ENCODE results near the gene SLC18A3. TPM values are rescaled to one million over a fixed set of nuclear protein-coding genes. Genes with fewer than 3 reads are reported as not detected.

Gene SLC18A3
- polyA plus RNA-seq, 1 donor (not counting 4 experiments of a cell fraction or from before 2014, with no cell fraction given): not detected

- H3K79me2 ChIP-seq (ENCODE audit: control insufficient read depth, insufficient read depth, low read length): no peaks in the 10 kb centered on the region
- H3K9ac ChIP-seq (ENCODE audit: control insufficient read depth, extremely low read depth, insufficient read depth, low read length): no peak overlapping the region
- H4K20me1 ChIP-seq (ENCODE audit: control insufficient read depth, extremely low read depth, insufficient read depth, low read length): no peaks in the 10 kb centered on the region
- no peak overlapping the region for H3K4me3 ChIP-seq (ENCODE audit: control insufficient read depth in 2 of 3, extremely low read depth in 1 of 3, insufficient read depth in 2 of 3, low read depth in 1 of 3, low read length in 3 of 3)
- no peak overlapping the region for H3K27ac ChIP-seq (ENCODE audit: control insufficient read depth, insufficient read depth, low read length)
- H3K4me1 ChIP-seq (ENCODE audit: control insufficient read depth, extremely low read depth, insufficient read depth, low read length): peaks cover 7% of the 10 kb centered on the region
- no peak overlapping the region for H3K4me2 ChIP-seq (ENCODE audit: control insufficient read depth, extremely low read depth, insufficient read depth, low read depth, low read length)
- TF ChIP-seq EZH2 (IDR thresholded peaks at IDR 0.05; ENCODE audit: low read length) (no peak), CTCF (optimal IDR thresholded peaks at IDR 0.05 in 1 of 3, IDR thresholded peaks at IDR 0.05 in 1 of 3, conservative IDR thresholded peaks at IDR 0.05 in 1 of 3; ENCODE audit: extremely low read depth in 1 of 3, insufficient read depth in 2 of 3, low read length in 3 of 3) (peak in 1 of 3 experiments; percentile 2)
- no peaks in the 10 kb centered on the region for H3K36me3 ChIP-seq (ENCODE audit: control insufficient read depth in 2 of 2, extremely low read depth in 1 of 2, insufficient read depth in 2 of 2, low read length in 2 of 2)
- dilution Hi-C loops (cut with MboI; ENCODE audit: extremely low pct_ligation_motif_present, low sequenced_read_pairs): no loop called here
- peaks cover 3% of the 10 kb centered on the region for H3K9me3 ChIP-seq (ENCODE audit: control insufficient read depth, low read depth, low read length)
- H2AFZ ChIP-seq (ENCODE audit: control insufficient read depth, low read length): no peak overlapping the region
- DNase-seq (ENCODE audit: low read depth, low spot score) (no peak), FAIRE-seq (no peak)
- no peaks in the 10 kb centered on the region for H3K9me1 ChIP-seq (ENCODE audit: control insufficient read depth, extremely low read depth, insufficient read depth, low read length)
- H3K27me3 ChIP-seq (ENCODE audit: control insufficient read depth, extremely low read depth, insufficient read depth, low read length): no peaks in the 10 kb centered on the region
Observed at GRCh38 chr10:49593564-49593875, 16.6 kb upstream of the SLC18A3 start.

GRCh38 chr10:49593998-49594397 lies 16.1 kb upstream of the SLC18A3 start:
- Histone ChIP-seq H3K4me3 (ENCODE audit: control insufficient read depth in 2 of 3, extremely low read depth in 1 of 3, insufficient read depth in 2 of 3, low read depth in 1 of 3, low read length in 3 of 3) (no peak overlapping the region), H3K9me1 (ENCODE audit: control insufficient read depth, extremely low read depth, insufficient read depth, low read length) (no peaks in the 10 kb centered on the region), H3K9me3 (ENCODE audit: control insufficient read depth, low read depth, low read length) (peaks cover 3% of the 10 kb centered on the region), H3K9ac (ENCODE audit: control insufficient read depth, extremely low read depth, insufficient read depth, low read length) (no peak overlapping the region), H3K4me1 (ENCODE audit: control insufficient read depth, extremely low read depth, insufficient read depth, low read length) (peaks cover 7% of the 10 kb centered on the region), H4K20me1 (ENCODE audit: control insufficient read depth, extremely low read depth, insufficient read depth, low read length) (no peaks in the 10 kb centered on the region), H3K36me3 (ENCODE audit: control insufficient read depth in 2 of 2, extremely low read depth in 1 of 2, insufficient read depth in 2 of 2, low read length in 2 of 2) (no peaks in the 10 kb centered on the region), H3K4me2 (ENCODE audit: control insufficient read depth, extremely low read depth, insufficient read depth, low read depth, low read length) (no peak overlapping the region), H3K27ac (ENCODE audit: control insufficient read depth, insufficient read depth, low read length) (no peak overlapping the region), H2AFZ (ENCODE audit: control insufficient read depth, low read length) (no peak overlapping the region), H3K27me3 (ENCODE audit: control insufficient read depth, extremely low read depth, insufficient read depth, low read length) (no peaks in the 10 kb centered on the region), H3K79me2 (ENCODE audit: control insufficient read depth, insufficient read depth, low read length) (no peaks in the 10 kb centered on the region)
- no peak for FAIRE-seq
- dilution Hi-C loops (cut with MboI; ENCODE audit: extremely low pct_ligation_motif_present, low sequenced_read_pairs): no loop called here
- no peak for TF ChIP-seq EZH2 (IDR thresholded peaks at IDR 0.05; ENCODE audit: low read length)
- no peak for DNase-seq (ENCODE audit: low read depth, low spot score)

GRCh38 chr10:49594594-49594993 lies 15.5 kb upstream of the SLC18A3 start:
- Histone ChIP-seq H2AFZ (ENCODE audit: control insufficient read depth, low read length) (no peak overlapping the region), H3K4me2 (ENCODE audit: control insufficient read depth, extremely low read depth, insufficient read depth, low read depth, low read length) (no peak overlapping the region)
- FAIRE-seq: peak; percentile 96

More at GRCh38 chr10:49594594-49594993, 15.5 kb upstream of the SLC18A3 start:
- no peak for TF ChIP-seq EZH2 (IDR thresholded peaks at IDR 0.05; ENCODE audit: low read length)
- peak; percentile 80 to 94 (median 88) for TF ChIP-seq CTCF (optimal IDR thresholded peaks at IDR 0.05 in 1 of 3, IDR thresholded peaks at IDR 0.05 in 1 of 3, conservative IDR thresholded peaks at IDR 0.05 in 1 of 3; ENCODE audit: extremely low read depth in 1 of 3, insufficient read depth in 2 of 3, low read length in 3 of 3)
- dilution Hi-C loops (cut with MboI; ENCODE audit: extremely low pct_ligation_motif_present, low sequenced_read_pairs): no loop called here
- Histone ChIP-seq H3K9me3 (ENCODE audit: control insufficient read depth, low read depth, low read length) (peaks cover under 1% of the 10 kb centered on the region), H3K9me1 (ENCODE audit: control insufficient read depth, extremely low read depth, insufficient read depth, low read length) (no peaks in the 10 kb centered on the region), H3K36me3 (ENCODE audit: control insufficient read depth in 2 of 2, extremely low read depth in 1 of 2, insufficient read depth in 2 of 2, low read length in 2 of 2) (no peaks in the 10 kb centered on the region), H4K20me1 (ENCODE audit: control insufficient read depth, extremely low read depth, insufficient read depth, low read length) (no peaks in the 10 kb centered on the region), H3K4me1 (ENCODE audit: control insufficient read depth, extremely low read depth, insufficient read depth, low read length) (peaks cover 7% of the 10 kb centered on the region), H3K79me2 (ENCODE audit: control insufficient read depth, insufficient read depth, low read length) (no peaks in the 10 kb centered on the region), H3K27me3 (ENCODE audit: control insufficient read depth, extremely low read depth, insufficient read depth, low read length) (no peaks in the 10 kb centered on the region), H3K4me3 (ENCODE audit: control insufficient read depth in 2 of 3, extremely low read depth in 1 of 3, insufficient read depth in 2 of 3, low read depth in 1 of 3, low read length in 3 of 3) (no peak overlapping the region), H3K27ac (ENCODE audit: control insufficient read depth, insufficient read depth, low read length) (no peak overlapping the region), H3K9ac (ENCODE audit: control insufficient read depth, extremely low read depth, insufficient read depth, low read length) (no peak overlapping the region)
- DNase-seq (ENCODE audit: low read depth, low spot score): no peak

All from keratinocyte (primary cell).